HG03103 (cell line): ENCODE measurements around the gene SRSF1.
"Not testable (repeated sequence)": the region's sequence is repeated elsewhere in the genome, so short reads cannot be mapped to it uniquely, and the experiment has no call there.

ENCODE experiments used
- ATAC-seq: cut with Tn5 transposase; IDR thresholded peaks from one replicate; pipeline ENCODE4 v1.9.1; 2021; ENCODE audit warnings: low read depth; ENCODE audit not compliant: unreplicated experiment

SRSF1 gene

GRCh38 chr17:57993471-57994365 lies 13.3 kb downstream of the SRSF1 start:
- ATAC-seq: no peak

- no peak for ATAC-seq
Observed at GRCh38 chr17:57991537-57991936, 15.5 kb downstream of the SRSF1 start.

- no peak for ATAC-seq
Observed at GRCh38 chr17:57990037-57990436, 17.0 kb downstream of the SRSF1 start.

DNA sequence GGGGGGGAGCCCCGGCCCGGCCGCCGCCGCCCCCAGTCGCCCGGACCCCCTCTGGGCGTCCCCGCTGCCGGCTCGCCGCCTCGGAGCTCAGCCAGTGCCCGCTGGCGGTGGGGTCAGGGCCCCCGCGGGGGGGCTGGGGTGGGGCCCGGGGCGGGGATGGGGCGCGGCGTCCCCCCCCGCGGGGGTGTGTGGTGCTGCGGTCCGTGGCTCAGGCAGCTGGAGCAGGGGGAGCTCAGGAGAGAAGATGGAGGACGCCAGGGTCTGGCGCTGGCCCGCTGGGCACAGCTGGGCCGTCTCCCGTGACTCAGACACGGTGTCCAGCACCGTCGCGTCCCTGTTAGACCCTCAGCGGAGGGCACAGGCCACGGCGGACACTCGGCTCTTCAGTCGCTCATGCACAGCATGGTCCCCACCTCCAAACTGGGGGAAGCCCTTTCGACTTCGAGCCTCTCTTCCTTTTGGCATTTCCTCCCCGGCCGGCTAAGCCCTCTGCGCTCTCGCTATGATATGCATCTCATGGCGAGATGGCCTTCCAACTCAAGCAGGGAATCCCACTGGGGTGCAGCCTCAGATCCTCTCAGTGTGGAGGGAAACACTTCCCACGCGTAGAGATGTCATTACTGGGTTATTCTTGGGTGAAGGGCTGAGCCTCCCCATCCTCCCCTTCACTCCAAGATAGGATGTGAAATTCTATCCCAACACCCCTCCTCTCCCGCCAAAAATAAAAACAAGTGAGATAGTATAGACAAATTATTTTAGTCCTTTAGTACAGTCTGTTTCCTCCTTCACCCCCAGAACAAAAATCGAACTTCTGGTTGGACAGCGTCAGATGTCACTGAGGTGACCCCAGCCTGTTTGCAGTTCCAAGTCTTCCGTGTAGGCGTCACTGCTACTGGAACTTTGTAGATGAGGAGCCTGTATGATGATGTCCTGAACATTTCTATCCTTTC lies 18.5 kb downstream of the SRSF1 start:
- ATAC-seq: peak; percentile 65

DNA sequence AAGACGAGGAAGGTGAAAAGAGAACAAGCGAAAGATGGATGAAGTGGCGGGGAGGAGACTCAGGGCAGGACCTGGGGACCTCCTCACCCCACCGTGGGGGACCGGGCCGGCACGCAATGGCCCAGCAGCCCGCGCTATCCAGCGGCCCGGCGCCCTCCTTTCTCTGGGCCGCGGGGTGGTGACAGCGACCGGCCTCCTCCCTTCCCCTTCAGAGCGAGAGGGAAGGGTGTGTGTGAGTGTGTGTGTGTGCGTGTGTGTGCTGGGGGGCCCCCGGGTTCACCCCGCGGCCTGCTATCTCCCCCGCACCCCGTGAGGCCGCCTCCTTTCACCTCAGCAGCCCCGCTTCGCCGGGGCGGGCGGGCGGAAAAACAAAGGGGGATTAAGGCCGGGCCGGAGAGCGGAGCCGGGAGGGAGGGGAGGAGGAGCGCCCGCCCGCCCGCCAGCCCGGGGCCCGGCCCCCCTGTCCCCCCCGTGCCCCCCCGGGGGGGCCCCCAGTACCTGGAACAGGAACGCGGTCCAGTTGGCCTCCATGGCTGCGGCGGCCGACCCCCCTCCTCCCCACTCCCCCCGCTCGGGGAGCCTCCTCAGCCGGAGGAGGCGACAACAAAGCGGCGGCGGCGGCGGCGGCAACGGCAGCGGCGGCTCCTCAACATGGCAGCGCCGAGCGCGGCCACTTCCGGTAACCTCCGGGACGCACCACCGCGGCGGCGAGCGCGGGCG lies 19.3 kb downstream of the SRSF1 start, which contains the start of gene VEZF1:
Gene VEZF1, minus strand, starts transcription at position 674 of the 720 bp plus-strand sequence. Its CDS starts 143 bp downstream, at position 531.
- ATAC-seq: peak; percentile 41

GRCh38 chr17:57986841-57987580 lies 20.0 kb downstream of the SRSF1 start:
- ATAC-seq: no peak

- no peak for ATAC-seq
Observed at GRCh38 chr17:57985675-57985974, 21.4 kb downstream of the SRSF1 start.

DNA sequence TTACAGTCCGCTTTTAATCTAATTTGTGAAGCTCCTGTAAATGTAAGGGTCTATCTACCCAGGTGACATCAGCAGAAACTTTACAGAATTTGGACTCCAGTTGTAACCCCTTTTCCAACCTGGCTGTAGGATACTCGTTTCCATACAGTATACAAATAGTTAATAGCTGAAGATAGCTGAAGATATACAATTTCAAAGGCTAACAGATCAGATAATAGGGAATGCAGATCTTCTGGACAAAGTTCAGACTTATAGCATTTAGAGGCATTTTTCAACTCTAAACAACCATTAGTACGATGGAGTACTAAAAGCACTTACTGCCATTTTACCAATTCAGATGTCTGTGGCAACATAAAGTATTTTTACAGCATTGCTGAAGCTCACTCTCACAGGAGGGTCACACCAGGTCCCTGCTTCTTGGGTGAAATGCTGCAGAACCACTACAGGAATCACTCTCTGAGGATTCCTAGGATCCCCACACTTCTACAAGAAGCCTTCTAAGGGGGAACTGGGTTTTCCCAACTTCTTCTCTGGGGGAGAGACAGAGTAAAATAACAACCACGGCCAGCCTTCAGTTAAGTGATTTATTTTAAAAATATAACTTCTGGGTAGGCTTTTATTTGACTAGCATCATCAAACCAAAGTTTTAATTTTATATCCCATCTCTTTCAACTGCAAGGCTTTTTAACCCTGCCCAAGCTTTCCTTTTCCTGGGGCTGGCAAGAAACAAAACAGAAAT lies 21.9 kb downstream of the SRSF1 start:
- ATAC-seq: no peak

- ATAC-seq: no peak
Observed at GRCh38 chr17:57984261-57984890, 22.7 kb downstream of the SRSF1 start.

DNA sequence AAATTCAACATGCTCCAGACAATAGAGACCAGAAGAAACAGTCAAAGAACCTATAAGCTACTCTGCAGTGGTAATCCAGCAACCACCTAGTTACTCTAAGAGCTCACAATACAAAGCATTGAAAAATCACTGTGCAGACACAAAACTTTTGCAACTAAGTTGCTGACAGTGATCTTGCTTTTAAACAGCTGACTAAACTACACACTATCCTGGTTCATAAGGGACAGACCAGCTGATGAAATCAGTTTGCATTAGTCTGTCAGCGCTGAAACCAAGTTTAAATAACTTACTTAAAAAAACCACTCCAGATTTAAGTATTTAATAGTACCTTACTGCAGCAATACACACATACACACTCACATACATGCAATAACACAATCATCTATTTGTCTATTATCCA lies 23.6 kb downstream of the SRSF1 start:
- no peak for ATAC-seq

GRCh38 chr17:57982452-57983170 lies 24.4 kb downstream of the SRSF1 start:
- ATAC-seq: no peak

- ATAC-seq: no peak
Observed at GRCh38 chr17:57980522-57980921, 26.5 kb downstream of the SRSF1 start.

DNA sequence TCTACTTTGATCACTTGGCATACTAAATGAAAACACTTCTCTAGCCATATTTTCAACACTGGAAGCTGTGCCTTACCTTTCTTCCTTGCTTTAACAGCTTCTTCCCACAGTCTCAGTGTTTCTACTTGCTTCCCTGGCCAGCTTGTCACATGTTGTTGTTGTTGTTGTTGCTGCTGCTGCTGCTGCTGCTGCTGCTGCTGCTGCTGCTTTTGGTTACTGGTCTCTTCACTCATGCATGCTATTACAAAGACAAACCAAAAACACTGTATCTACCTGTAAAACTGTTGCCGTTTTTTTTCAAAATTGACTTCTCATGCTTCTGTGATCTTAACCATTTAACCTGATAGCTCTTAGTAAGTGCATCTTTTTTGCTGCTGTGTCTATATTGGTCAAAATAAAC lies 28.0 kb downstream of the SRSF1 start:
- ATAC-seq: no peak

DNA sequence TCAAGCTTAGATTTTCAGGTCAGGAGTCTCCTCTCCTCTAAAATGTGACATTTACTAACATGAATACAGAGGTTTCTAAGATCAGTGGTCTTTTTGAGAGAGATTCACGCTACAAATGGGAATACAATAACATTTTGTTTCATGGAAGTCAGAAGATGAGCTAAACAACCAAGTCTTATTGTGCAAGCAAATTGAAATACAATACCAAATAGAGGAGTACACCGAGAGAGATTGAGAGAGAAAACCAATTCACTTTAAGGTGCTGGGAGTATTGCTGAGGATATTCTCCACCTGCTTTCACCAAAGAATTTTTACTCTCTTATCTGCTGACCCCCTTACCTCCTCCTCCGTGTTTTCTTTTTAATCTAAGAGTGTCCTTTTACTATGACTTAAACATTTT lies 30.5 kb downstream of the SRSF1 start:
- no peak for ATAC-seq

DNA sequence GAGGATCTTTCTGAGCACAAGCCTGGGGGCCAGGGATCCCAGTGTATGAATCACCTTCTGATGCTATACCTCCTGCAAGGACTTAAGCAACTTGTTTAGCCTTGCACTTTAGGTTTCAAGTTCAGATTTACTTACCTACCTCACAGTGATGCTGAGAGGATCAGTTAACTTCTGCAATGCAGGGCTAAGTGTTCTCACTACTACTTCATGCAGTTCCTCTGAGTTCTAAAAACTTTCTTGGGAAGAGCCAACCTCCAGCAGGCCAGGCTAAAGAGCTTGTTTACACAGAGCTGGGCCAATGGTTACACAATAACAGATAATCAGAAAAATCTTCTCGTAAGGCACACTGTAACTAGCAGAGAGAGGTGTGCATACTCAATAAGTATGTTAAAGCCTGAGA lies 32.0 kb downstream of the SRSF1 start:
- ATAC-seq: no peak

DNA sequence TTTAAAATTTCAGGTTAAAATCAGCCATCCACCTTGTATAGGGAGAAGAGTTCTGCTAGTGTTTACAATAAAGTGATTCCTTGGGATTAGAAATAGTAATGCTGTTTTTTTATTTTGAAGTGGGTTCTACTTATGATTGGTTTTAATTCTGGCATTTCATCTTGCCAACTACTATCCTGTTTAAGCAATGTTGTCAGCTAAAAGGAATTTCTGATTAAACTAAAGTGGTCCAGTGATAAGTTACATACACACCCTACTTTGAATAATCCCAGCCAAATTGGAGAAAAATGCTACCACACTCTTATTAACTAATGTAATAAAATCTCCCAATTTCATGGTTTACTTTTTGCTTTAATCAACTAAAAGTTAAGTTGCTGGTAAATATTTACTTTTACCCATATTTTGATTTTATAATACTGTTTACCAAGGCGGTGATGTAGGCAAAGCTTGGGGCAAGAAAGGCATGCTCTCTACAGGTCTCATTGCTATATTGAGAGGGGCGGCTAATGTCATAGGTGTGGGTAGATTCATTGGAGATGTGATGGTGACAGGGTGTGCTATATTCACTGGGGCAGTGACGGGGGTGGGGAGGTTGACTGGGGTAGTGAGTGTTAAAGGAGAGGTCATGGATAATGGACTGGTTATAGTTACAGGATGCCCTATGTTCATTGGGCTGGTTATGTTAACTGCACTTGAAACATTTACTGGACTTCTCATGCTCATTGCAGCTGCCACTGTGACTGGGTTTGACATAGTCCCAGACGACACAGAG lies 32.8 kb downstream of the SRSF1 start:
- ATAC-seq: not testable (repeated sequence)

DNA sequence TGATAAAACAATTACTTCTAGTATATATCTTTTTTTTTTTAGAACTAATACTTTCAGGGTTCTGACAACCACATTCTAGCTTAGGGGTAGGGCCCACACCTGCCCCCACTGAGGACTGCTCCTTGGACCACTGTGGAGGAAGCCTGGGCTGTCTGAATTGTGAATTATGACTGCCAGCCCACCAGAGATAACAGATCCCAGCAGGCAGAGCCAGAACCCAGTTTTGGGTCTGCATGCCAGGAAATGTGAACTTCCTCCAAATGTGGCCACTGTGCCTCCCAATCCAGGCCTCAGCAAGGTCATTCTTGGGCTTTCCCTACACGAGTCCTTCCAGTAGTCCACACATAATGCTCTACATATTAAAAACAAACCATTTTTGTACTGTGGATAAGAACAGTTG lies 34.9 kb downstream of the SRSF1 start:
- no peak for ATAC-seq

- no peak for ATAC-seq
Observed at GRCh38 chr17:57971572-57971971, 35.5 kb downstream of the SRSF1 start.
